ENCODE measurements around the gene KRTCAP2.
"Not testable (repeated sequence)": the region's sequence is repeated elsewhere in the genome, so short reads cannot be mapped to it uniquely, and the experiment has no call there.

Gene KRTCAP2

DNA sequence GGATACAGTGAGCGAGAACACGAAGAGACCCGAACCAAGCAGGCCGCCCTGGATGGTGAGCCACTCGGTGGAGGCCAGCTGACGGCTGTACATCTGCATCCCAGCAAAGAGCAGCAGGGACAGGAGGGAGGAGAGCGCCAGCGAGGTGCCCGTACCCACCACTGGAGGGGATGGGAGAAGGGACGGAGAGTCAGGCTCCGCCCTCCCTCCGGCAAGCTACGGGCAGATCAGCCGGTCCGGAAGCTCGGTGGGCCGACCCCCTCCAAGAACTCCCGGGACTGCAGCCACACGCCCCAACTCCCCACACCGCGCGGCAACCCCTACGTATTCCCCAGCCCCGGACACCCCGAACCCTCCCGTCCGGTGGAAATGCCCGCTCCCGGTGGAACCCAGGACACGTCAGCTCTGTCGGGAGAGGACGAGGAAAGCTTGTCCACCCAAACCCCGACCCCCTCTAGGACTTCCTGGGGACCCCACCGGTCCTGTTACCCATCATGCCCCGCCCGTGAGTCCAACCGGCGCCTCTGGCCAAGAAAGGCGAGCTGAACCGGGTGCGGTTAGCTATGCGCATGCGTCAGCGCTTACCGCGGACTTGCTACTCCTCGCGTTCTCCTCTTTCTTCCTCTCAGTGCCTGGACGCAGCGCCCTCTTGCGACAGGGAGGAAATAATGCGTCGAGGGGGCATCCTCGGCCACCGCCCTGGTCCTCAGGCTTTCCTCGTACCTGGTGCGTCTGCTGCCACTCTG lies at the start of gene KRTCAP2:
Gene KRTCAP2, minus strand, starts transcription at position 573 of the 746 bp plus-strand sequence. Its CDS starts 80 bp downstream, at position 493.
- Histone ChIP-seq H3K4me3 (ENCODE audit: low read length in 2 of 2) (peak within 1 kb of the TSS; percentile 86 to 94), H3K9me3 (ENCODE audit: control insufficient read depth in 2 of 2, low read length in 2 of 2) (no peaks in the 10 kb centered on the region), H3K4me1 (ENCODE audit: control insufficient read depth in 2 of 2, insufficient read depth in 2 of 2, low read length in 2 of 2) (peaks cover 18 to 22% of the 10 kb centered on the region in 2 donors), H3K27ac (ENCODE audit: low read depth in 2 of 2, low read length in 2 of 2) (peak within 1 kb of the TSS; percentile 85 to 92), H3K9ac (ENCODE audit: low read depth in 1 of 2, low read length in 2 of 2) (peak within 1 kb of the TSS; percentile 85 to 92), H3K36me3 (ENCODE audit: control insufficient read depth in 2 of 2, insufficient read depth in 2 of 2, low read length in 2 of 2) (peaks cover 13 to 16% of the 10 kb centered on the region in 2 donors), H3K27me3 (ENCODE audit: control insufficient read depth in 2 of 2, insufficient read depth in 2 of 2, low read length in 2 of 2) (peaks cover 0 to 3% of the 10 kb centered on the region in 2 donors)

DNA sequence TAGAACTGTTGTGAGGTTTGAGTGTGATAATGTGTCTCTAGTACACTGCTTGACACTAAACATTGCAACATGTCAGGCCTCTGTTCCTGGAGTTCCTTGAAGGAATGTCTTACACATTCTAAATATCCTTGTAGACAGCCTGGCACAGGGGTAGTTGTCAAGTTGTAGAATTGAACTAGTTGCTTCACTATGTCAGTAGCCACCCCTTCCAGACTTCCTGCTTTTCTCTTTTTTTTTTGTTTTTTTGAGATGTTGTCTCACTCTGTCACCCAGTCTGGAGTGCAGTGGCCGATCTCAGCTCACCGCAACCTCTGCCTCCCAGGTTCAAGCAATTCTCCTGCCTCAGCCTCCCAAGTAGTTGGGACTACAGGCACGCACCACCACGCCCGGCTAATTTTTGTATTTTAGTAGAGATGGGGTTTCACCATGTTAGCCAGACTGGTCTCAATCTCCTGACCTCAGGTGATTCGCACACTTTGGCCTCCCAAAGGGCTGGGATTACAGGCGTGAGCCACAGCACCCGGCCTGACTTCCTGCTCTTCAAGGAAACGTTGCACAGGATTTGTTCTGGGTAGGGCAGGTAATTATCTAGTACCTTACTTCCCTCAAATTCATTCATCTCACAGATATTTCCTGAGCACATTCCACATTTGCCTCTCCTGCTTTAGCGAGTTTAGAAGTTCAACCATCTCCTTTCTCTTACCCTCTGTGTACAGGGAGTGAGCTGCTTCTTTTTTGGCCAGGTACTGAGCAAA lies 47.3 kb upstream of the KRTCAP2 start:
- peak overlapping the region; percentile 86 to 87 for H3K27ac ChIP-seq (ENCODE audit: low read depth in 2 of 2, low read length in 2 of 2)
- peak overlapping the region; percentile 20 to 24 for H3K9ac ChIP-seq (ENCODE audit: low read depth in 1 of 2, low read length in 2 of 2)
- peaks cover 15 to 22% of the 10 kb centered on the region in 2 donors for H3K4me1 ChIP-seq (ENCODE audit: control insufficient read depth in 2 of 2, insufficient read depth in 2 of 2, low read length in 2 of 2)
- not testable (repeated sequence) for H3K4me3 ChIP-seq (ENCODE audit: low read length in 2 of 2); H3K9me3 ChIP-seq (ENCODE audit: control insufficient read depth in 2 of 2, low read length in 2 of 2); H3K27me3 ChIP-seq (ENCODE audit: control insufficient read depth in 2 of 2, insufficient read depth in 2 of 2, low read length in 2 of 2); H3K36me3 ChIP-seq (ENCODE audit: control insufficient read depth in 2 of 2, insufficient read depth in 2 of 2, low read length in 2 of 2)

DNA sequence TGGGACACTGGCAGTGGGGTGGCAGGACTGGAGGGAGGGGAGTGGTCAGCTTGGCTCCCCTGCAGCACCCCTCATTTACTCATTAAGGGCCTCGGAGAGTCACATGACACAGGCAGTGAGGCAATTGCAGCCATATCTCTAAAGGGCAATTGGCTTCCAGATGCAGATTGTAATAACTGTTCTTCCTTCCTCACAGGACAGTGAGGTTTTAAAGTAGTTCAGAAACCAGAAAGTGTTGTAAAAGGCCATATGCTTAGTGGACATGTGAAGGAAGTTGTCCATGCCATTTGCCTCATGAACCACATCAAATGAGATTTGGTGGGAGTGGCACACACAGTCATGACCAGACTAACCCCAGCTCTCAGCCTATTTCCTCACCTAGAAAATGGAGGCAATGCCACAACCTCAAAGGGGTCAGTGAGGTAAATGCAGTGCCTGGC lies 46.5 kb upstream of the KRTCAP2 start:
- no peaks in the 10 kb centered on the region for H3K9me3 ChIP-seq (ENCODE audit: control insufficient read depth in 2 of 2, low read length in 2 of 2)
- H3K27ac ChIP-seq (ENCODE audit: low read depth in 2 of 2, low read length in 2 of 2), result peak overlapping the region; percentile 86 to 87
- peak overlapping the region in 1 of 2 donors; percentile 48 for H3K4me3 ChIP-seq (ENCODE audit: low read length in 2 of 2)
- H3K4me1 ChIP-seq (ENCODE audit: control insufficient read depth in 2 of 2, insufficient read depth in 2 of 2, low read length in 2 of 2), result peaks cover 15 to 22% of the 10 kb centered on the region in 2 donors
- H3K36me3 ChIP-seq (ENCODE audit: control insufficient read depth in 2 of 2, insufficient read depth in 2 of 2, low read length in 2 of 2), result peaks cover 0 to 5% of the 10 kb centered on the region in 2 donors
- H3K27me3 ChIP-seq (ENCODE audit: control insufficient read depth in 2 of 2, insufficient read depth in 2 of 2, low read length in 2 of 2), result no peaks in the 10 kb centered on the region
- H3K9ac ChIP-seq (ENCODE audit: low read depth in 1 of 2, low read length in 2 of 2), result peak overlapping the region in 1 of 2 donors; percentile 20

DNA sequence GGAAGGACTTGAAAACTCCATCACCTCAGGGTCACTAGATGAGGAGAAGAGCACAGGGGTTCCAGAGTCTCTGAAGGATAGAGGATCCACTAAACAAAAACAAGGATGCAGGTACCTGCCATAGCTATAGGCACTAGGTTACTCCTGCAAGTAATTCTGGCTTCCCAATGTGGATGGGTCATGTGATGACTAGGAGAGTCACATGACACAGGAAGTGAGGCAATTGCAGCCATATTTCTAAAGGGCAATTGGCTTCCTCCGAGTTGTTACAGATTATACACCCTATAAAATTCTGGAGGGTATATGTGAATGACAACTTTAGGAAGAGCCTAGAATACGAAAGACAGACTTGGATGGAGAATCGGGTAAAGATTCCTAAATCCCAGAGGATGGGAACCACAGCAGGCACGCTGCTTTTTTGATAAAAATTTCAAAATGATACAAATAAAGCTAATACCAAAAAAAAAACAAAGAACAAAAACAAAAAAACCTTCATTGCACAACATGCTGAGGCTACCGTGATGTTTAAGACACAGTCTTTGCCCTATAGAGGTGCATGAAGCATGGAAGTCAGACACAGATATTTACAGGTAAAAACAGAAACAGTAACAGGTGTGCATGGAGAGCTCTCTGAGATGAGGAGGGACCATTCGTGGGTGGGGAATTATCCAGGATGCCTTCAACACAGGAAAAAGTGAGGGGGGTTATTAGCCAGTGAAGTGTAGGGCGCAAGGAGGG lies 45.9 kb upstream of the KRTCAP2 start:
- no peaks in the 10 kb centered on the region for H3K9me3 ChIP-seq (ENCODE audit: control insufficient read depth in 2 of 2, low read length in 2 of 2)
- peaks cover 15 to 22% of the 10 kb centered on the region in 2 donors for H3K4me1 ChIP-seq (ENCODE audit: control insufficient read depth in 2 of 2, insufficient read depth in 2 of 2, low read length in 2 of 2)
- H3K27me3 ChIP-seq (ENCODE audit: control insufficient read depth in 2 of 2, insufficient read depth in 2 of 2, low read length in 2 of 2), result no peaks in the 10 kb centered on the region
- no peak overlapping the region for H3K9ac ChIP-seq (ENCODE audit: low read depth in 1 of 2, low read length in 2 of 2)
- peak overlapping the region in 1 of 2 donors; percentile 48 for H3K4me3 ChIP-seq (ENCODE audit: low read length in 2 of 2)
- H3K36me3 ChIP-seq (ENCODE audit: control insufficient read depth in 2 of 2, insufficient read depth in 2 of 2, low read length in 2 of 2), result peaks cover 0 to 5% of the 10 kb centered on the region in 2 donors
- peak overlapping the region; percentile 86 to 87 for H3K27ac ChIP-seq (ENCODE audit: low read depth in 2 of 2, low read length in 2 of 2)

DNA sequence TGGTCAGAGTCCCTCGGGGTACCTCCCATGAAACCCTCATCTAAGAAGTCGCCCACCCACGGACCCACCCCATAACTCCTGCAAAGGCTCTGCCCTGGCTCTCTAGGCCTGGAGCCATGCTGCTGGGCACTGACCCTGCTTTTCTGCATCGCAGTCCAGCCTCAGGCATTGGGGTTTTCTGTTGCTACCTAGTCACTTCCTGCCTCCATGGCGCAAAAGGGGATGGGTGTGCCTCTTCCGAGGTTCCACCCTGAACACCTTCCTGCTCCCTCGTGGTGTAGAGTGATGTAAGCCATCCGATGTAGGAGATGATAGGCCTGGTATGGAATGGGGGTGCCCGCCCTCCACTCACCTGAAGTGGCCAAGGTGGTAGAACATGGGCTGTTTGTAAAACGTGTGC lies 41.6 kb upstream of the KRTCAP2 start:
- not testable (repeated sequence) for H3K4me3 ChIP-seq (ENCODE audit: low read length in 2 of 2); H3K27ac ChIP-seq (ENCODE audit: low read depth in 2 of 2, low read length in 2 of 2)

DNA sequence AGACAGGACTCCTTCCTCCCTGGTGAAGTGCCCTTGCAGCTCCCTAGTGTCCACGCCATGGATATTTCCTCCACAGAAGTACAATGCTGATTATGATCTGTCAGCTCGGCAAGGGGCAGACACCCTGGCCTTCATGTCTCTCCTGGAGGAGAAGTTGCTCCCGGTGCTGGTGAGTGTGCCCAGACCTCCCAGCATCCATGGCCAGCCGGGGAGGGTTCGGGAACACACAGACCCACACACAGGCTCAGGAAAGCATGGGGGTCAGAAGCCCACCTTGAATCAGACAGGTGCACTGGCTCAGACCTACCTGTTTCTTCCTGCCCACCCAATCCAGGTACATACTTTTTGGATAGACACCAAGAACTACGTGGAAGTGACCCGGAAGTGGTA lies 38.9 kb upstream of the KRTCAP2 start:
- not testable (repeated sequence) for H3K27ac ChIP-seq (ENCODE audit: low read depth in 2 of 2, low read length in 2 of 2); H3K4me3 ChIP-seq (ENCODE audit: low read length in 2 of 2); H3K9me3 ChIP-seq (ENCODE audit: control insufficient read depth in 2 of 2, low read length in 2 of 2); H3K27me3 ChIP-seq (ENCODE audit: control insufficient read depth in 2 of 2, insufficient read depth in 2 of 2, low read length in 2 of 2); H3K9ac ChIP-seq (ENCODE audit: low read depth in 1 of 2, low read length in 2 of 2); H3K36me3 ChIP-seq (ENCODE audit: control insufficient read depth in 2 of 2, insufficient read depth in 2 of 2, low read length in 2 of 2)
- peaks cover 17 to 21% of the 10 kb centered on the region in 2 donors for H3K4me1 ChIP-seq (ENCODE audit: control insufficient read depth in 2 of 2, insufficient read depth in 2 of 2, low read length in 2 of 2)

More for the DNA sequence above, 41.6 kb upstream of the KRTCAP2 start:
- not testable (repeated sequence) for H3K4me1 ChIP-seq (ENCODE audit: control insufficient read depth in 2 of 2, insufficient read depth in 2 of 2, low read length in 2 of 2); H3K9me3 ChIP-seq (ENCODE audit: control insufficient read depth in 2 of 2, low read length in 2 of 2); H3K9ac ChIP-seq (ENCODE audit: low read depth in 1 of 2, low read length in 2 of 2); H3K27me3 ChIP-seq (ENCODE audit: control insufficient read depth in 2 of 2, insufficient read depth in 2 of 2, low read length in 2 of 2); H3K36me3 ChIP-seq (ENCODE audit: control insufficient read depth in 2 of 2, insufficient read depth in 2 of 2, low read length in 2 of 2)

DNA sequence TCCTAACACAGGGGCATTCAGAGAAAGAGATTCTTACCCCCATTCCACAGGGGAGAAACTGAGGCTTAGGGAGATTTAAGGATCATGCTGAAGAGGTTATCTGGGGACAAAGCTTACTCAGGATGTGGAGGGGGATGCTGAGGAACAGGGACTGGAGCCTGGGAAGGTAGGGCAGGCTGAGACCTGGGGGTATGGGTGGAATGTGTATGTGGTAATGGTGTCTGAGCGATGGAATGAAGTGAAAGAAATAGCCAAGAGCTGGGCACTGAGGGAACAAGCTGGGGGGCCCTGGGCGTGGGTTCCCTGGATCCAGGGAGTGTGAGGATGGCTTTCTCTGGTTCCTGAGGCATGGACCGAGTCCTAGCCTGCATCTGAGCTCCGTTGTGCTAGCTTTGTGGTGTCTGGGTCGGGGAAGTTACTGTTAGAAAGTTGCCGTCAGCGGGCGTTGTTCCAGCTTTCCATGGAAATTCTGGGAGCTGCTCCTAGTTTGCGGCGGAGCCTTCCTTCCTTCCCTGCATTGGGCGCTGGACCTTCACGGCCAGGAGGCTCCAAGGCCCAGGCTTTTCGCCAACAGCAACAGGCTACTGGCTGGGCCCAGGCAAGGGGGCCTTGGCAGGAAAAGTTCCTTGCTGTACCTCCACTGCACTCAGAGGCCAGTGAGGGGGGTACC lies 38.4 kb upstream of the KRTCAP2 start:
- H3K4me3 ChIP-seq (ENCODE audit: low read length in 2 of 2), result not testable (repeated sequence)

DNA sequence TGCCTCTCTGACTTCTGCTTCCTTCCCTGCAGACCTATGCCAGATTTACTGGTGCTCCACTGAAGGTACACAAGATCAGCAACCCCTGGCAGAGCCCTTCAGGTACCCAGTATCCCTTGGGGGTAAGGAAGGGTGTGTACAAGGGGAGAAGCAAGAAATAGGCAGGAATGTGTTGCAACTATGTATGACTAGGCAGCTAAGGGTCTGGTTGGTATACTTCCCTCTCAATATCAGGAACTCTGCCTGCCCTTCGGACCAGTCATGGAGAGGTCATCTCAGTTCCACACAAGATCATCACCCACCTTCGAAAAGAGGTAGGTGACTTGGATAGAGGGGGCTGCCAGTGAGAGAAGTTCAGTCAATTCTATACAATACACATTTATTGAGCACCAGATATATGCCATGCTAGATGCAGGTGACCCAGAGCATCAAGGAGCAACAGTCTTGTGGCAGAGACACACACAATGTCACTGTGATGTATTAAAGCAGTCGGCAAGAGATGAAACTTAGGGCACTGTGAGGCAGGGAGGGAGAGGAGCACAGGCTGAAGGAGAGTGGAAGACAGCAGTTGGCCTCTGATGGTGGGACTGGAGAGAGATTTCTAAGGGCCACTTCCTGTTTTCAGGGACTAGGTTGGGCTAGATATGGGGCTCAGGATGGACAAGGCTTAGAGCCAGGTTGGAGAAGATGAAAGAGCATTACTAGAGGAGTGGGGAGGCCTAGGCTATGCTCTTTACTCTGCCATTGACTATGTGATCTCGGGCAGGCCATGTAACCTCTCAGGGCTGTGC lies 37.4 kb upstream of the KRTCAP2 start:
- Histone ChIP-seq H3K4me1 (ENCODE audit: control insufficient read depth in 2 of 2, insufficient read depth in 2 of 2, low read length in 2 of 2) (peaks cover 21 to 25% of the 10 kb centered on the region in 2 donors), H3K27ac (ENCODE audit: low read depth in 2 of 2, low read length in 2 of 2) (no peak overlapping the region), H3K27me3 (ENCODE audit: control insufficient read depth in 2 of 2, insufficient read depth in 2 of 2, low read length in 2 of 2) (no peaks in the 10 kb centered on the region), H3K4me3 (ENCODE audit: low read length in 2 of 2) (no peak overlapping the region), H3K9me3 (ENCODE audit: control insufficient read depth in 2 of 2, low read length in 2 of 2) (no peaks in the 10 kb centered on the region), H3K36me3 (ENCODE audit: control insufficient read depth in 2 of 2, insufficient read depth in 2 of 2, low read length in 2 of 2) (no peaks in the 10 kb centered on the region), H3K9ac (ENCODE audit: low read depth in 1 of 2, low read length in 2 of 2) (no peak overlapping the region)

More for the DNA sequence above, 38.4 kb upstream of the KRTCAP2 start:
- not testable (repeated sequence) for H3K27ac ChIP-seq (ENCODE audit: low read depth in 2 of 2, low read length in 2 of 2); H3K36me3 ChIP-seq (ENCODE audit: control insufficient read depth in 2 of 2, insufficient read depth in 2 of 2, low read length in 2 of 2); H3K9ac ChIP-seq (ENCODE audit: low read depth in 1 of 2, low read length in 2 of 2); H3K9me3 ChIP-seq (ENCODE audit: control insufficient read depth in 2 of 2, low read length in 2 of 2); H3K27me3 ChIP-seq (ENCODE audit: control insufficient read depth in 2 of 2, insufficient read depth in 2 of 2, low read length in 2 of 2)
- peaks cover 21 to 25% of the 10 kb centered on the region in 2 donors for H3K4me1 ChIP-seq (ENCODE audit: control insufficient read depth in 2 of 2, insufficient read depth in 2 of 2, low read length in 2 of 2)

DNA sequence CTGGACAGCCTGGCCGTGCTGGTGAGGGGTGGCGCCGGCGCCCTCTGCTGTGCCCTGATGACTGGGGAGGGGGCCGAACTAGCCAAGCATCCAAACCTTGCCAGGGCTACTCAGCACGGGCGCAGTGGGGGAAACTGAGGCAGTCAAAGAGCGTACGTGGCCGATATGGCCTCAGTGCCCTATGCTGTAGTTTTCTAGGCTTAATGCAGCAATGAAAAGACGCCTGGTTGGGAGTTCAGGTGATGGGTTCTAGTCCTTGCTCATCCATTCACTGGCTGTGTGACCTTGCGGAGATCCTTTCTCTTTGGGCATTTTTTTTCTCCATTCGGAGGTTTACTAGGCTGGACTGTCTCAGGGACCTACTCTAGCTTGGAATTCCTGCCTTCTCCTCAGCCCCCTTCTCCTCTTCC lies 36.2 kb upstream of the KRTCAP2 start:
- H3K4me3 ChIP-seq (ENCODE audit: low read length in 2 of 2), result peak overlapping the region; percentile 95 to 97
- H3K36me3 ChIP-seq (ENCODE audit: control insufficient read depth in 2 of 2, insufficient read depth in 2 of 2, low read length in 2 of 2), result no peaks in the 10 kb centered on the region
- H3K4me1 ChIP-seq (ENCODE audit: control insufficient read depth in 2 of 2, insufficient read depth in 2 of 2, low read length in 2 of 2), result peaks cover 21 to 25% of the 10 kb centered on the region in 2 donors
- H3K27me3 ChIP-seq (ENCODE audit: control insufficient read depth in 2 of 2, insufficient read depth in 2 of 2, low read length in 2 of 2), result no peaks in the 10 kb centered on the region
- H3K9me3 ChIP-seq (ENCODE audit: control insufficient read depth in 2 of 2, low read length in 2 of 2), result no peaks in the 10 kb centered on the region
- H3K27ac ChIP-seq (ENCODE audit: low read depth in 2 of 2, low read length in 2 of 2), result peak overlapping the region; percentile 97
- peak overlapping the region; percentile 96 to 99 for H3K9ac ChIP-seq (ENCODE audit: low read depth in 1 of 2, low read length in 2 of 2)

Measured in mucosa of rectum (tissue), 2 donors.